Smooth muscle cell (in vitro differentiated cells): ENCODE data around the gene MGAT5. TPM values are rescaled to one million over a fixed set of nuclear protein-coding genes. Genes with fewer than 3 reads are reported as not detected.

Experiments
- DNase-seq: peaks from one replicate; lab custom pipeline; 2025; ENCODE audit not compliant: unreplicated experiment; lab: John Stamatoyannopoulos, UW
- H2AFZ ChIP-seq: fragments of 200-600 bp; sonication (generic); 2 replicates; pipeline ENCODE4 v1.6.0; 2016; ENCODE audit warnings: antibody characterized with exemption, low read depth, mild to moderate bottlenecking
- H3F3A ChIP-seq: fragments of 200-600 bp; sonication (generic); 2 replicates; pipeline ENCODE4 v1.6.0; 2017; ENCODE audit warnings: antibody characterized with exemption, low read depth
- H3K27ac ChIP-seq: fragments of 200-600 bp; sonication (generic); 2 replicates; pipeline ENCODE4 v1.5.1; 2016; ENCODE audit warnings: low read depth, mild to moderate bottlenecking
- H3K27me3 ChIP-seq: fragments of 200-600 bp; sonication (generic); 2 replicates; pipeline ENCODE4 v1.6.1; 2016; ENCODE audit warnings: low read depth, mild to moderate bottlenecking
- H3K36me3 ChIP-seq: fragments of 200-600 bp; sonication (generic); 2 replicates; pipeline ENCODE4 v1.5.1; 2016; ENCODE audit warnings: low read depth
- H3K4me1 ChIP-seq: fragments of 200-600 bp; sonication (generic); 2 replicates; pipeline ENCODE4 v1.5.1; 2016; ENCODE audit warnings: low read depth
- H3K4me2 ChIP-seq: fragments of 200-600 bp; sonication (generic); 2 replicates; pipeline ENCODE4 v1.6.0; 2016; ENCODE audit warnings: mild to moderate bottlenecking
- H3K4me3 ChIP-seq: fragments of 200-600 bp; sonication (generic); 2 replicates; pipeline ENCODE4 v1.5.1; 2016; ENCODE audit warnings: mild to moderate bottlenecking
- H3K79me2 ChIP-seq: fragments of 200-600 bp; sonication (generic); 2 replicates; pipeline ENCODE4 v1.6.0; 2016; ENCODE audit warnings: low read depth, mild to moderate bottlenecking
- H3K9ac ChIP-seq: fragments of 200-600 bp; sonication (generic); 2 replicates; pipeline ENCODE4 v1.6.0; 2016; ENCODE audit warnings: low read depth
- H3K9me3 ChIP-seq: fragments of 200-600 bp; sonication (generic); replicated peaks from 2 replicates; pipeline ENCODE4 v1.5.1; 2016; ENCODE audit warnings: low read depth
- H4K20me1 ChIP-seq: fragments of 200-600 bp; sonication (generic); 2 replicates; pipeline ENCODE4 v1.6.0; 2016; ENCODE audit warnings: low read depth
- WGBS: methylation state at CpG from one replicate; pipeline ENCODE4 v1.1.7; 2016; ENCODE audit warnings: low lambda C conversion rate; 5-methylcytosine and 5-hydroxymethylcytosine counted together
- polyA plus RNA-seq: library from polyadenylated mRNA; unstranded; fragments of >200 nt; fragmentation: Nextera tagmentation; extraction: Ambion mirVana; gene quantifications from 2 replicates; pipeline ENCODE4 v1.2.1, GENCODE V29; 2016
- total RNA-seq: library from RNA; depleted of rRNA; stranded (reverse); fragments of >200 nt; gene quantifications from 2 replicates; pipeline ENCODE4 v1.2.3, GENCODE V29; 2014
- TF ChIP-seq, protein P1 (sequence below): fragments of 200-600 bp; sonication (generic); IDR thresholded peaks from 2 replicates; pipeline ENCODE4 v1.5.1; 2017; ENCODE audit warnings: borderline replicate concordance, mild to moderate bottlenecking, antibody characterized with exemption; ENCODE audit not compliant: insufficient read depth, poor library complexity, severe bottlenecking

The MGAT5 gene
- total and polyA plus RNA-seq, 2 experiments from 2014 or later: 4.5 to 33.8 TPM

GRCh38 chr2:134261398-134262131 lies 7.7 kb downstream of the MGAT5 start:
- H3K36me3 ChIP-seq: no peaks in the 10 kb centered on the region
- H3K79me2 ChIP-seq: peaks cover 3% of the 10 kb centered on the region
- H3K4me1 ChIP-seq: peaks cover 7% of the 10 kb centered on the region
- peak overlapping the region; percentile 10 for H3K9ac ChIP-seq
- no peak overlapping the region for H2AFZ ChIP-seq
- H3F3A ChIP-seq: no peaks in the 10 kb centered on the region
- H3K4me3 ChIP-seq: no peak overlapping the region
- WGBS: 82% methylated on average over 6 of the region's 6 CpGs
- no peak for DNase-seq
- no peaks in the 10 kb centered on the region for H3K9me3 ChIP-seq
- H3K4me2 ChIP-seq: peak overlapping the region; percentile 79
- TF ChIP-seq, protein P1, sequence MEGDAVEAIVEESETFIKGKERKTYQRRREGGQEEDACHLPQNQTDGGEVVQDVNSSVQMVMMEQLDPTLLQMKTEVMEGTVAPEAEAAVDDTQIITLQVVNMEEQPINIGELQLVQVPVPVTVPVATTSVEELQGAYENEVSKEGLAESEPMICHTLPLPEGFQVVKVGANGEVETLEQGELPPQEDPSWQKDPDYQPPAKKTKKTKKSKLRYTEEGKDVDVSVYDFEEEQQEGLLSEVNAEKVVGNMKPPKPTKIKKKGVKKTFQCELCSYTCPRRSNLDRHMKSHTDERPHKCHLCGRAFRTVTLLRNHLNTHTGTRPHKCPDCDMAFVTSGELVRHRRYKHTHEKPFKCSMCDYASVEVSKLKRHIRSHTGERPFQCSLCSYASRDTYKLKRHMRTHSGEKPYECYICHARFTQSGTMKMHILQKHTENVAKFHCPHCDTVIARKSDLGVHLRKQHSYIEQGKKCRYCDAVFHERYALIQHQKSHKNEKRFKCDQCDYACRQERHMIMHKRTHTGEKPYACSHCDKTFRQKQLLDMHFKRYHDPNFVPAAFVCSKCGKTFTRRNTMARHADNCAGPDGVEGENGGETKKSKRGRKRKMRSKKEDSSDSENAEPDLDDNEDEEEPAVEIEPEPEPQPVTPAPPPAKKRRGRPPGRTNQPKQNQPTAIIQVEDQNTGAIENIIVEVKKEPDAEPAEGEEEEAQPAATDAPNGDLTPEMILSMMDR: no peak
- no peaks in the 10 kb centered on the region for H4K20me1 ChIP-seq
- H3K27me3 ChIP-seq: no peaks in the 10 kb centered on the region
- peak overlapping the region; percentile 84 for H3K27ac ChIP-seq

- DNase-seq: no peak
- Histone ChIP-seq H3K4me3 (no peak overlapping the region), H3K36me3 (no peaks in the 10 kb centered on the region), H3K79me2 (peaks cover 3% of the 10 kb centered on the region), H3K9ac (no peak overlapping the region), H3K4me1 (peaks cover 7% of the 10 kb centered on the region), H3K27ac (no peak overlapping the region), H3K9me3 (no peaks in the 10 kb centered on the region), H2AFZ (no peak overlapping the region), H3K4me2 (no peak overlapping the region), H4K20me1 (no peaks in the 10 kb centered on the region), H3K27me3 (no peaks in the 10 kb centered on the region), H3F3A (no peaks in the 10 kb centered on the region)
- 92% methylated on average over 2 of the region's 2 CpGs for WGBS
- TF ChIP-seq, protein P1: no peak
These were observed 8.8 kb downstream of the MGAT5 start for GRCh38 chr2:134262684-134263083.

GRCh38 chr2:134268265-134268664 lies 14.4 kb downstream of the MGAT5 start:
- Histone ChIP-seq H3K27ac (no peak overlapping the region), H3K27me3 (no peaks in the 10 kb centered on the region), H3K79me2 (no peaks in the 10 kb centered on the region), H2AFZ (no peak overlapping the region), H3K4me3 (no peak overlapping the region), H3F3A (no peaks in the 10 kb centered on the region), H4K20me1 (no peaks in the 10 kb centered on the region), H3K4me1 (no peaks in the 10 kb centered on the region), H3K9ac (no peak overlapping the region), H3K4me2 (no peak overlapping the region), H3K9me3 (no peaks in the 10 kb centered on the region), H3K36me3 (no peaks in the 10 kb centered on the region)
- WGBS: 96% methylated on average over 5 of the region's 5 CpGs
- TF ChIP-seq, protein P1: no peak
- DNase-seq: no peak

- no peaks in the 10 kb centered on the region for H3F3A ChIP-seq
- no peaks in the 10 kb centered on the region for H3K27me3 ChIP-seq
- no peaks in the 10 kb centered on the region for H3K9me3 ChIP-seq
- no peak overlapping the region for H3K27ac ChIP-seq
- no peak overlapping the region for H3K4me2 ChIP-seq
- H2AFZ ChIP-seq: no peak overlapping the region
- H3K36me3 ChIP-seq: no peaks in the 10 kb centered on the region
- no peaks in the 10 kb centered on the region for H3K4me1 ChIP-seq
- 91% methylated on average over 3 of the region's 3 CpGs for WGBS
- no peak for DNase-seq
- H4K20me1 ChIP-seq: no peaks in the 10 kb centered on the region
- no peak overlapping the region for H3K4me3 ChIP-seq
- no peaks in the 10 kb centered on the region for H3K79me2 ChIP-seq
- no peak overlapping the region for H3K9ac ChIP-seq
- TF ChIP-seq, protein P1: no peak
These were observed 15.4 kb downstream of the MGAT5 start for GRCh38 chr2:134269230-134269629.
